K562 (cell line): ENCODE data around the gene METRNL. TPM values are rescaled to one million over a fixed set of nuclear protein-coding genes. Genes with fewer than 3 reads are reported as not detected.
A peak's percentile ranks its signal among the peaks of the same experiment; 100 is the strongest.

Experiments
- ATAC-seq: fragments of 200-7000 bp; cut with Tn5 transposase; 3 replicates; pipeline ENCODE4 v1.9.1; 2020; ENCODE audit warnings: moderate library complexity
- BruUV-seq: library from RNA; stranded (reverse); fragments of 400-500 nt; replicated peaks from 2 replicates; lab custom pipeline; 2021; lab: Mats Ljungman, UMichigan
- CTCF ChIA-PET: fragments of 300-600 bp; formaldehyde crosslinking; extraction: SDS; loops from one replicate; lab custom pipeline; 2021; ENCODE audit warnings: low intra/inter-chr PET ratio; lab: Yijun Ruan, JAX
- POLR2A ChIA-PET: fragments of 300-600, 350-650 bp; sonication (Branson Sonifier 250); formaldehyde crosslinking; extraction: SDS; loops from one replicate; lab custom pipeline; 2021; ENCODE audit warnings: antibody characterized with exemption, inconsistent platforms; lab: Yijun Ruan, JAX
- DNase-seq, 4 experiments: peaks; one replicate each; pipeline versions ENCODE4 v3.0.0 to v3.0.0-alpha.2; 2011 to 2018; ENCODE audit warnings: low spot score in 3 of 4, mixed read lengths in 3 of 4; ENCODE audit errors: extremely low read depth in 1 of 4
- FAIRE-seq: peaks from 2 replicates; lab custom pipeline; 2011; peaks lifted over from hg19 to GRCh38; lab: Jason Lieb, UNC
- H2AFZ ChIP-seq: 2 replicates; pipeline ENCODE4 v1.6.0; 2011; ENCODE audit warnings: low read depth, low read length, control low read depth, inconsistent platforms
- H3K27ac ChIP-seq: fragments of 200-600 bp; 3 replicates; pipeline ENCODE4 v1.8.0; 2011; ENCODE audit warnings: low read depth, mild to moderate bottlenecking, control low read depth, inconsistent platforms, low read length, moderate library complexity, mixed read lengths; ENCODE audit errors: extremely low read depth
- H3K27me3 ChIP-seq, 2 experiments: fragments of 300-600 bp in 1 of 2; 2 replicates in 1 of 2; 3 replicates in 1 of 2; pipeline versions ENCODE4 v1.6.0 to v1.8.0; 2011; ENCODE audit warnings: inconsistent platforms in 2 of 2, low read length in 2 of 2, mild to moderate bottlenecking in 1 of 2, mixed read lengths in 1 of 2, moderate library complexity in 1 of 2; ENCODE audit not compliant: control insufficient read depth in 2 of 2, insufficient read depth in 2 of 2
- H3K36me3 ChIP-seq: fragments of 300-600 bp; 3 replicates; pipeline ENCODE4 v1.8.0; 2011; ENCODE audit warnings: mild to moderate bottlenecking, low read length, inconsistent platforms; ENCODE audit not compliant: control insufficient read depth, insufficient read depth
- H3K4me1 ChIP-seq, 2 experiments: fragments of 200-600 bp in 1 of 2; replicated peaks in 1 of 2; 2 replicates in 1 of 2; 3 replicates in 1 of 2; pipeline versions ENCODE4 v1.5.1 to v1.8.0; 2011; ENCODE audit warnings: inconsistent platforms in 2 of 2, low read length in 2 of 2, mild to moderate bottlenecking in 1 of 2, mixed read lengths in 1 of 2, moderate library complexity in 1 of 2; ENCODE audit not compliant: control insufficient read depth in 2 of 2, insufficient read depth in 2 of 2
- H3K4me2 ChIP-seq: 2 replicates; pipeline ENCODE4 v1.6.1; 2011; ENCODE audit warnings: low read length, control low read depth, inconsistent platforms, mixed read lengths; ENCODE audit not compliant: insufficient read depth
- H3K4me3 ChIP-seq: fragments of 200-600 bp; sonication (generic), shearing (Covaris generic); 2 replicates; pipeline ENCODE4 v1.5.1; 2016; ENCODE audit warnings: control low read depth, inconsistent platforms
- H3K79me2 ChIP-seq: fragments of 200-600 bp; 3 replicates; pipeline ENCODE4 v1.8.0; 2011; ENCODE audit warnings: low read length, inconsistent platforms; ENCODE audit not compliant: control insufficient read depth, insufficient read depth
- H3K9ac ChIP-seq, 2 experiments: 2 replicates each; pipeline versions ENCODE4 v1.6.0 to v1.6.1; 2011; ENCODE audit warnings: low read depth in 2 of 2, low read length in 2 of 2, control low read depth in 1 of 2, inconsistent platforms in 1 of 2, mild to moderate bottlenecking in 1 of 2, mixed read lengths in 1 of 2; ENCODE audit not compliant: insufficient read depth in 1 of 2
- H3K9me1 ChIP-seq: one replicate; pipeline ENCODE4 v1.6.0; 2011; ENCODE audit warnings: inconsistent platforms, mild to moderate bottlenecking, low read length, moderate library complexity; ENCODE audit not compliant: control insufficient read depth, insufficient read depth
- H3K9me3 ChIP-seq: replicated peaks from 2 replicates; pipeline ENCODE4 v1.5.1; 2011; ENCODE audit warnings: low read depth, low read length, inconsistent platforms; ENCODE audit not compliant: control insufficient read depth, insufficient read depth
- H4K20me1 ChIP-seq: replicated peaks from 2 replicates; pipeline ENCODE4 v1.6.1; 2011; ENCODE audit warnings: low read length, inconsistent platforms, mixed read lengths; ENCODE audit not compliant: control insufficient read depth, insufficient read depth
- CCNT2 ChIP-seq: IDR thresholded peaks from 2 replicates; pipeline ENCODE4 v1.6.1; 2011; ENCODE audit warnings: borderline replicate concordance, low read depth, mild to moderate bottlenecking, moderate library complexity, mixed read lengths, low read length; ENCODE audit not compliant: insufficient read length; ENCODE audit errors: extremely low read depth
- HDAC2 ChIP-seq: fragments of 450-650 bp; IDR thresholded peaks from 2 replicates; pipeline ENCODE4 v1.6.1; 2016; ENCODE audit warnings: mild to moderate bottlenecking
- MTA3 ChIP-seq: fragments of 450-650 bp; formaldehyde crosslinking; IDR thresholded peaks from 2 replicates; pipeline ENCODE4 v1.6.1; 2017; ENCODE audit warnings: mild to moderate bottlenecking, borderline replicate concordance
- SMARCA4 ChIP-seq: fragments of 450-650 bp; IDR thresholded peaks from 2 replicates; pipeline ENCODE4 v1.6.1; 2016
- STAT5B ChIP-seq: fragments of 250-450 bp; sonication (Bioruptor Pico); IDR thresholded peaks from 2 replicates; pipeline ENCODE4 v1.8.0; 2021; ENCODE audit warnings: mild to moderate bottlenecking, inconsistent platforms
- ZNF146 ChIP-seq: IDR thresholded peaks from one replicate; pipeline ENCODE4 v1.6.1; 2018; ENCODE audit warnings: missing compliant biosample characterization; ENCODE audit not compliant: unreplicated experiment
- WGBS: fragments of 100-300 bp; shearing (Covaris generic); methylation state at CpG from one replicate; pipeline ENCODE4 v1.1.6; 2016; ENCODE audit warnings: low coverage, mixed read lengths; ENCODE audit not compliant: insufficient coverage; ENCODE audit errors: missing lambda C conversion rate; 5-methylcytosine and 5-hydroxymethylcytosine counted together
- in situ Hi-C: fragments of 300-500 bp; cut with MboI; formaldehyde crosslinking; loops from 4 replicates; pipeline ENCODE4 v1.15.0; 2018; ENCODE audit warnings: inconsistent platforms, mixed read lengths
- intact Hi-C: fragments of 100-400 bp; cut with micrococcal nuclease; formaldehyde crosslinking; loops from 2 replicates; pipeline ENCODE4 v1.14.2; 2022
- polyA plus RNA-seq, 8 experiments: library from polyadenylated mRNA; depleted of rRNA in 4 of 8; stranded (reverse) in 5 of 8; unstranded in 3 of 8; fragments of >200 nt; fragmentation: Nextera tagmentation in 2 of 8; fragmentation: Illumina TruSeq in 1 of 8; extraction: Ambion mirVana in 2 of 8; extraction: Trizol in 1 of 8; gene quantifications; 2 replicates each; pipeline versions ENCODE4 v1.2.1 to v1.2.3, GENCODE V29; 2011 to 2014; ENCODE audit warnings: inconsistent platforms in 1 of 8, missing spikeins in 1 of 8
- total RNA-seq, 7 experiments: library from RNA; depleted of rRNA in 6 of 7; stranded (reverse); fragments of >200 nt in 6 of 7; fragmentation: Illumina TruSeq in 2 of 7; extraction: Trizol in 2 of 7; gene quantifications; 2 replicates each; pipeline versions ENCODE4 v1.2.1 to v1.2.3, GENCODE V29; 2011 to 2021; ENCODE audit warnings: low replicate concordance in 1 of 7
- TF ChIP-seq, protein P1 (sequence below): sonication (generic); formaldehyde crosslinking; IDR thresholded peaks from 2 replicates; pipeline ENCODE4 v1.9.0; 2022; ENCODE audit warnings: mild to moderate bottlenecking, missing genetic modification reagents

METRNL gene
- total and polyA plus RNA-seq, 9 of the 15 experiments (the other 6 are each of a cell fraction or from before 2014, with no cell fraction given): 0.17 to 31.8 (median 2.9) TPM

DNA sequence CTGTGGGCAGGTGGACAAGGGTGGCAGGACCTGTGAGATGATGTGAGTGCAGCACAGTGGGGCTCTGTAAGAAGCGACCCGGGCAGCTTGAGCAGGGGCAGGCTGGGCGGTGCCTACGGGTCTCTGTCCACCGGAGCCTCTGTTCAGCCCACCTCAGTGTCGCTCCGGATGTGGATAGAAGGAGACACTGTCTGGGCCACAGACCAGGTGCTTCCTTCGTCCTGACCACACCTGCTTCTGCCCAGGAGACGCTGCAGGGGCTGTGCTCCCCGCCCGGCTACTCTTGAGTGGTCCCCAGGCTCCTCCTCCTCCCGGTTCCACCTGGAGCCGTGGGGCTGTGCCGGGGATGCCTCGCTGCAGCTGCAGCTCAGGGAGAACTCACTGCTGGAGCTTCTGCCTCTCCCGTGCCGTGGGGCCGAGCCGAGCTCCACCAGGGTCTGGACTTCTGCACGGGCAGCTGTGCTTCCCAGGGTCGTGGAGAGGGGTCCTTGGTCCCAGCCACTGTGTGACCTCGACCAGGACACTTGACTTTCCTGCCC, 21.5 kb downstream of the METRNL start (continued):
- TF ChIP-seq MTA3: no peak
- no peak for TF ChIP-seq CCNT2
- no peak for TF ChIP-seq HDAC2
- no peak for TF ChIP-seq ZNF146

DNA sequence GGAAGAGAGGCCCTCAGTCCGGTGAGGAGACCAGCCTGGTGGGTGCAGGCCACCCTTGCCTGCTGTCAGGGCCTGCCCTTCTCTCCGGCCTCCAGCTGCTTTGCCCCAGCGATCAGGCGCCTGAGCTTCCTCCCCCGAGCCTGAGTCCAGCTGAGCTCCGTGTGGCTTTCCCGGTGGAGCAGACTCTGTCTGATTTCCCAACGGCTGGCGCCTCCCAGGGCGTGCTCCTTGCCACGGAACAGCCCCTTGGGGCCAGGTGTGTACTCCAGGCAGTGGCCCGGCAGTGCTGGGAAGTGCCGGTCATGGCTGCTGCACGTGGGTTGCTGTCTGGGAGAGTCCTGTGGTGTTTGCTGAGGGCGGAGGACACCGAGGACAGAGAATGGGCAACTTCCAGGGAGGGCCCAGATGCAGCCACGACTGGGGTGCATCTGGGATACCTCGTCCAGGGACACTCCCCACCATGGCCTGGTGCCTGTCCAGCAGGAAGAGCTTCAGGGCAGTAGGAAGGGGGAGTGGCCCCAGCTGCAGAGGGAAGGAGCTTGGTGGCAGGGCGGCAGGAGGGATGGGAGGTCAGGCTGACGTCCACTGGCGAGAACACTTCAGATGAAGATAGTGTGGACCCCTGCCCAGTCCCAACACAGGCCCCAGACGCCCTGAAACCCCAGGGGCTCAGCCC, 22.5 kb downstream of the METRNL start:
- Histone ChIP-seq H3K4me1 (peaks cover 10 to 73% of the 10 kb centered on the region in 2 experiments; a peak in 4 of 5 replicates), H3K27ac (no peak overlapping the region), H3K4me3 (no peak overlapping the region), H3K79me2 (no peaks in the 10 kb centered on the region), H3K9ac (peak overlapping the region in 1 of 2 experiments; percentile 70; a peak in 1 of 4 replicates), H3K4me2 (no peak overlapping the region), H3K9me1 (peaks cover 4% of the 10 kb centered on the region), H2AFZ (no peak overlapping the region), H3K9me3 (no peaks in the 10 kb centered on the region; the same call in 1 of the 2 replicates), H4K20me1 (peaks cover 19% of the 10 kb centered on the region), H3K27me3 (peaks cover 0 to 26% of the 10 kb centered on the region in 2 experiments), H3K36me3 (no peaks in the 10 kb centered on the region)
- in situ Hi-C loops: no loop called here
- ChIA-PET POLR2A (no interaction called here), CTCF (no interaction called here)
- TF ChIP-seq SMARCA4: no peak
- no peak for TF ChIP-seq STAT5B
- TF ChIP-seq, protein P1, sequence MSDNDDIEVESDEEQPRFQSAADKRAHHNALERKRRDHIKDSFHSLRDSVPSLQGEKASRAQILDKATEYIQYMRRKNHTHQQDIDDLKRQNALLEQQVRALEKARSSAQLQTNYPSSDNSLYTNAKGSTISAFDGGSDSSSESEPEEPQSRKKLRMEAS (CRISPR knock-in tag): 0 out of 2 replicates have a peak, but pooled peaks have one; percentile 24
- ATAC-seq (no peak), DNase-seq (no peak), FAIRE-seq (no peak)
- no TSS peak for BruUV-seq
- 44% methylated on average over 16 of the region's 22 CpGs for WGBS
- intact Hi-C loops: no loop called here
